ENCODE data around the gene PTPRG. TPM values are rescaled to one million over a fixed set of nuclear protein-coding genes. Genes with fewer than 3 reads are reported as not detected.

Gene PTPRG
- total and polyA plus RNA-seq, 11 donors = 8.0 to 48.5 (median 35.4) TPM

- TF ChIP-seq CTCF (IDR thresholded peaks at IDR 0.05) (no peak), POLR2A (IDR thresholded peaks at IDR 0.05) (no peak)
- WGBS, 4 donors = 85 to 96% (median 94%) methylated on average over 3 of the region's 3 CpGs
- H3K9me3 ChIP-seq = no peaks in the 10 kb centered on the region
- H3K36me3 ChIP-seq = peaks cover 0 to 49% (median 35%) of the 10 kb centered on the region in 9 donors
- intact Hi-C loops (cut with DNase I) = loop anchor here in 5 of 10 donors (10.0 kb wide), 2 partner anchors 108 to 348 kb away; no protein-coding TSS in a partner anchor
- DNase-seq (no peak), ATAC-seq (no peak)
- H3K27me3 ChIP-seq = no peaks in the 10 kb centered on the region
- no peak overlapping the region for H3K27ac ChIP-seq
- no peak overlapping the region for H3K4me3 ChIP-seq
- H3K4me1 ChIP-seq = peaks cover 0 to 15% (median 0%) of the 10 kb centered on the region in 12 donors
Measured at GRCh38 chr3:62207197-62207596, 645.8 kb downstream of the PTPRG start.

GRCh38 chr3:62208385-62208784 lies 647.0 kb downstream of the PTPRG start:
- WGBS, 4 donors = 87 to 90% (median 89%) methylated on average over 4 of the region's 4 CpGs
- Histone ChIP-seq H3K27me3 (no peaks in the 10 kb centered on the region), H3K4me1 (peaks cover 0 to 15% (median 0%) of the 10 kb centered on the region in 12 donors), H3K4me3 (no peak overlapping the region), H3K36me3 (peaks cover 0 to 37% (median 25%) of the 10 kb centered on the region in 9 donors), H3K27ac (no peak overlapping the region), H3K9me3 (no peaks in the 10 kb centered on the region)
- ATAC-seq (no peak), DNase-seq (no peak)
- intact Hi-C loops (cut with DNase I) = loop anchor here in 5 of 10 donors (10.0 kb wide), 2 partner anchors 106 to 346 kb away; no protein-coding TSS in a partner anchor
- TF ChIP-seq POLR2A (IDR thresholded peaks at IDR 0.05) (no peak), CTCF (IDR thresholded peaks at IDR 0.05) (no peak)

GRCh38 chr3:62209101-62209500 lies 647.7 kb downstream of the PTPRG start:
- TF ChIP-seq CTCF (IDR thresholded peaks at IDR 0.05) = no peak
- TF ChIP-seq POLR2A (IDR thresholded peaks at IDR 0.05) = no peak
- no peak for ATAC-seq
- DNase-seq = no peak
- Histone ChIP-seq H3K36me3 (peaks cover 0 to 30% (median 18%) of the 10 kb centered on the region in 9 donors), H3K27me3 (no peaks in the 10 kb centered on the region), H3K27ac (no peak overlapping the region), H3K4me3 (no peak overlapping the region), H3K4me1 (peaks cover 0 to 15% (median 0%) of the 10 kb centered on the region in 12 donors), H3K9me3 (no peaks in the 10 kb centered on the region)
- 67 to 81% (median 77%) methylated on average over 5 of the region's 5 CpGs for WGBS, 4 donors
- intact Hi-C loops (cut with DNase I) = loop anchor here in 5 of 10 donors (10.0 kb wide), 2 partner anchors 106 to 346 kb away; no protein-coding TSS in a partner anchor

GRCh38 chr3:62210011-62210410 lies 648.6 kb downstream of the PTPRG start:
- H3K4me3 ChIP-seq = no peak overlapping the region
- H3K9me3 ChIP-seq = no peaks in the 10 kb centered on the region
- peak in 2 of 4 donors; percentile 30 to 38 for ATAC-seq
- WGBS, 4 donors = 61 to 69% (median 66%) methylated on average over 5 of the region's 5 CpGs
- H3K27ac ChIP-seq = no peak overlapping the region
- H3K27me3 ChIP-seq = no peaks in the 10 kb centered on the region
- H3K36me3 ChIP-seq = peaks cover 0 to 21% (median 11%) of the 10 kb centered on the region in 9 donors
- intact Hi-C loops (cut with DNase I) = loop anchor here in 2 of 10 donors (10.0 kb wide), 2 partner anchors 95 to 105 kb away; no protein-coding TSS in a partner anchor
- H3K4me1 ChIP-seq = peaks cover 0 to 15% (median 0%) of the 10 kb centered on the region in 12 donors
- DNase-seq = no peak
- TF ChIP-seq CTCF (IDR thresholded peaks at IDR 0.05) = no peak
- no peak for TF ChIP-seq POLR2A (IDR thresholded peaks at IDR 0.05)
